Astrocyte (in vitro differentiated cells and primary cell): ENCODE data around the gene PHACTR4.

Experiments used
- EZH2 ChIP-seq: IDR thresholded peaks from 2 replicates; pipeline ENCODE4 v1.6.1; 2012; ENCODE audit warnings: mild to moderate bottlenecking, low read length, inconsistent platforms; ENCODE audit not compliant: insufficient read depth
- TF ChIP-seq, protein P1 (sequence below): IDR thresholded peaks from 2 replicates; pipeline ENCODE4 v1.5.1; 2011; ENCODE audit warnings: low read depth, mild to moderate bottlenecking, inconsistent platforms, low read length, moderate library complexity; ENCODE audit not compliant: insufficient read depth

DNA sequence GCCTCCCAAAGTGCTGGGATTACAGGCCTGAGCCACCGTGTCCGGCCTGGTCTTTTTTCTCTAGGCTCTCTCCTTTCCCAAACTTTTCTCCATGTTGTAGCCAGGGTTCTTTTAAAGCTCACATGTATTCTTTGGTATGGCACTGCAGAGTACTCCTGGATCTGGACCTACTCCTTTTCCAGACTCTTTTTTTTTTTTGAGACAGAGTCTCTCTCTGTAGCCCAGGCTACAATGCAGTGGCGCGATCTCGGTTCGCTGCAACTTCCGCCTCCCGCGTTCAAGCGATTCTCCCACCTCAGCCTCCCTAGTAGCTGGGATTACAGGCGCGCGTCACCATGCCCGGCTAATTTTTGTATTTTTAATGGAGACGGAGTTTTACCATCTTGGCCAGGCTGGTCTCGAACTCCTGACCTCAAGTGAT lies 41.3 kb upstream of the PHACTR4 start:
- TF ChIP-seq, protein P1, sequence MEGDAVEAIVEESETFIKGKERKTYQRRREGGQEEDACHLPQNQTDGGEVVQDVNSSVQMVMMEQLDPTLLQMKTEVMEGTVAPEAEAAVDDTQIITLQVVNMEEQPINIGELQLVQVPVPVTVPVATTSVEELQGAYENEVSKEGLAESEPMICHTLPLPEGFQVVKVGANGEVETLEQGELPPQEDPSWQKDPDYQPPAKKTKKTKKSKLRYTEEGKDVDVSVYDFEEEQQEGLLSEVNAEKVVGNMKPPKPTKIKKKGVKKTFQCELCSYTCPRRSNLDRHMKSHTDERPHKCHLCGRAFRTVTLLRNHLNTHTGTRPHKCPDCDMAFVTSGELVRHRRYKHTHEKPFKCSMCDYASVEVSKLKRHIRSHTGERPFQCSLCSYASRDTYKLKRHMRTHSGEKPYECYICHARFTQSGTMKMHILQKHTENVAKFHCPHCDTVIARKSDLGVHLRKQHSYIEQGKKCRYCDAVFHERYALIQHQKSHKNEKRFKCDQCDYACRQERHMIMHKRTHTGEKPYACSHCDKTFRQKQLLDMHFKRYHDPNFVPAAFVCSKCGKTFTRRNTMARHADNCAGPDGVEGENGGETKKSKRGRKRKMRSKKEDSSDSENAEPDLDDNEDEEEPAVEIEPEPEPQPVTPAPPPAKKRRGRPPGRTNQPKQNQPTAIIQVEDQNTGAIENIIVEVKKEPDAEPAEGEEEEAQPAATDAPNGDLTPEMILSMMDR: no peak
- TF ChIP-seq EZH2: no peak
